K562 (cell line): ENCODE data around the gene GAS2L2. TPM values are rescaled to one million over a fixed set of nuclear protein-coding genes. Genes with fewer than 3 reads are reported as not detected.

Experiments
- ATAC-seq: fragments of 200-7000 bp; cut with Tn5 transposase; 3 replicates; pipeline ENCODE4 v1.9.1; 2020; ENCODE audit warnings: moderate library complexity
- BruUV-seq: library from RNA; stranded (reverse); fragments of 400-500 nt; replicated peaks from 2 replicates; lab custom pipeline; 2021; lab: Mats Ljungman, UMichigan
- CTCF ChIA-PET: fragments of 300-600 bp; formaldehyde crosslinking; extraction: SDS; loops from one replicate; lab custom pipeline; 2021; ENCODE audit warnings: low intra/inter-chr PET ratio; lab: Yijun Ruan, JAX
- POLR2A ChIA-PET: fragments of 300-600, 350-650 bp; sonication (Branson Sonifier 250); formaldehyde crosslinking; extraction: SDS; loops from one replicate; lab custom pipeline; 2021; ENCODE audit warnings: antibody characterized with exemption, inconsistent platforms; lab: Yijun Ruan, JAX
- DNase-seq, 4 experiments: peaks; one replicate each; pipeline versions ENCODE4 v3.0.0 to v3.0.0-alpha.2; 2011 to 2018; ENCODE audit warnings: low spot score in 3 of 4, mixed read lengths in 3 of 4; ENCODE audit errors: extremely low read depth in 1 of 4
- FAIRE-seq: peaks from 2 replicates; lab custom pipeline; 2011; peaks lifted over from hg19 to GRCh38; lab: Jason Lieb, UNC
- H2AFZ ChIP-seq: 2 replicates; pipeline ENCODE4 v1.6.0; 2011; ENCODE audit warnings: low read depth, low read length, control low read depth, inconsistent platforms
- H3K27ac ChIP-seq: fragments of 200-600 bp; 3 replicates; pipeline ENCODE4 v1.8.0; 2011; ENCODE audit warnings: low read depth, mild to moderate bottlenecking, control low read depth, inconsistent platforms, low read length, moderate library complexity, mixed read lengths; ENCODE audit errors: extremely low read depth
- H3K27me3 ChIP-seq, 2 experiments: fragments of 300-600 bp in 1 of 2; 2 replicates in 1 of 2; 3 replicates in 1 of 2; pipeline versions ENCODE4 v1.6.0 to v1.8.0; 2011; ENCODE audit warnings: inconsistent platforms in 2 of 2, low read length in 2 of 2, mild to moderate bottlenecking in 1 of 2, mixed read lengths in 1 of 2, moderate library complexity in 1 of 2; ENCODE audit not compliant: control insufficient read depth in 2 of 2, insufficient read depth in 2 of 2
- H3K36me3 ChIP-seq: fragments of 300-600 bp; 3 replicates; pipeline ENCODE4 v1.8.0; 2011; ENCODE audit warnings: mild to moderate bottlenecking, low read length, inconsistent platforms; ENCODE audit not compliant: control insufficient read depth, insufficient read depth
- H3K4me1 ChIP-seq, 2 experiments: fragments of 200-600 bp in 1 of 2; replicated peaks in 1 of 2; 2 replicates in 1 of 2; 3 replicates in 1 of 2; pipeline versions ENCODE4 v1.5.1 to v1.8.0; 2011; ENCODE audit warnings: inconsistent platforms in 2 of 2, low read length in 2 of 2, mild to moderate bottlenecking in 1 of 2, mixed read lengths in 1 of 2, moderate library complexity in 1 of 2; ENCODE audit not compliant: control insufficient read depth in 2 of 2, insufficient read depth in 2 of 2
- H3K4me2 ChIP-seq: 2 replicates; pipeline ENCODE4 v1.6.1; 2011; ENCODE audit warnings: low read length, control low read depth, inconsistent platforms, mixed read lengths; ENCODE audit not compliant: insufficient read depth
- H3K4me3 ChIP-seq: fragments of 200-600 bp; sonication (generic), shearing (Covaris generic); 2 replicates; pipeline ENCODE4 v1.5.1; 2016; ENCODE audit warnings: control low read depth, inconsistent platforms
- H3K79me2 ChIP-seq: fragments of 200-600 bp; 3 replicates; pipeline ENCODE4 v1.8.0; 2011; ENCODE audit warnings: low read length, inconsistent platforms; ENCODE audit not compliant: control insufficient read depth, insufficient read depth
- H3K9ac ChIP-seq, 2 experiments: 2 replicates each; pipeline versions ENCODE4 v1.6.0 to v1.6.1; 2011; ENCODE audit warnings: low read depth in 2 of 2, low read length in 2 of 2, control low read depth in 1 of 2, inconsistent platforms in 1 of 2, mild to moderate bottlenecking in 1 of 2, mixed read lengths in 1 of 2; ENCODE audit not compliant: insufficient read depth in 1 of 2
- H3K9me1 ChIP-seq: one replicate; pipeline ENCODE4 v1.6.0; 2011; ENCODE audit warnings: inconsistent platforms, mild to moderate bottlenecking, low read length, moderate library complexity; ENCODE audit not compliant: control insufficient read depth, insufficient read depth
- H3K9me3 ChIP-seq: replicated peaks from 2 replicates; pipeline ENCODE4 v1.5.1; 2011; ENCODE audit warnings: low read depth, low read length, inconsistent platforms; ENCODE audit not compliant: control insufficient read depth, insufficient read depth
- H4K20me1 ChIP-seq: replicated peaks from 2 replicates; pipeline ENCODE4 v1.6.1; 2011; ENCODE audit warnings: low read length, inconsistent platforms, mixed read lengths; ENCODE audit not compliant: control insufficient read depth, insufficient read depth
- CSDE1 ChIP-seq, 2 experiments: fragments of 450-650 bp; IDR thresholded peaks; 2 replicates each; pipeline ENCODE4 v1.6.1; 2016; ENCODE audit warnings: mild to moderate bottlenecking in 1 of 2
- EGR1 ChIP-seq: fragments of 450-650 bp; conservative IDR thresholded peaks from 2 replicates; pipeline ENCODE4 v1.6.1; 2017; ENCODE audit warnings: mild to moderate bottlenecking
- EP400 ChIP-seq: fragments of 450-650 bp; IDR thresholded peaks from 2 replicates; pipeline ENCODE4 v1.6.1; 2017; ENCODE audit warnings: antibody characterized with exemption, mild to moderate bottlenecking, moderate library complexity
- HDAC2 ChIP-seq: fragments of 450-650 bp; IDR thresholded peaks from 2 replicates; pipeline ENCODE4 v1.6.1; 2016; ENCODE audit warnings: mild to moderate bottlenecking
- HNRNPLL ChIP-seq: fragments of 200-400 bp; formaldehyde crosslinking; IDR thresholded peaks from 2 replicates; pipeline ENCODE4 v1.6.1; 2017; ENCODE audit warnings: low read length, low read depth, mild to moderate bottlenecking; ENCODE audit not compliant: poor library complexity, severe bottlenecking
- MBD2 ChIP-seq: sonication (generic); IDR thresholded peaks from 2 replicates; pipeline ENCODE4 v1.6.1; 2016; ENCODE audit warnings: low read depth, borderline replicate concordance
- MLX ChIP-seq, 2 experiments: fragments of 450-650 bp in 1 of 2; sonication (generic) in 1 of 2; formaldehyde crosslinking; conservative IDR thresholded peaks; 2 replicates each; pipeline versions ENCODE4 v1.4.0 to v1.8.1; 2020 to 2022; ENCODE audit warnings: mild to moderate bottlenecking in 1 of 2, missing genetic modification reagents in 1 of 2
- NONO ChIP-seq, 2 experiments: fragments of 200-400 bp in 1 of 2; fragments of 450-650 bp in 1 of 2; formaldehyde crosslinking in 1 of 2; IDR thresholded peaks; 2 replicates each; pipeline ENCODE4 v1.6.1; 2017; ENCODE audit warnings: low read depth in 2 of 2, mild to moderate bottlenecking in 2 of 2, moderate library complexity in 2 of 2, low read length in 1 of 2
- SRSF7 ChIP-seq: fragments of 200-400 bp; formaldehyde crosslinking; optimal IDR thresholded peaks from 2 replicates; pipeline ENCODE3; 2017; ENCODE audit warnings: mild to moderate bottlenecking, low read depth, low read length
- ZNF146 ChIP-seq: IDR thresholded peaks from one replicate; pipeline ENCODE4 v1.6.1; 2018; ENCODE audit warnings: missing compliant biosample characterization; ENCODE audit not compliant: unreplicated experiment
- WGBS: fragments of 100-300 bp; shearing (Covaris generic); methylation state at CpG from one replicate; pipeline ENCODE4 v1.1.6; 2016; ENCODE audit warnings: low coverage, mixed read lengths; ENCODE audit not compliant: insufficient coverage; ENCODE audit errors: missing lambda C conversion rate; 5-methylcytosine and 5-hydroxymethylcytosine counted together
- in situ Hi-C: fragments of 300-500 bp; cut with MboI; formaldehyde crosslinking; loops from 4 replicates; pipeline ENCODE4 v1.15.0; 2018; ENCODE audit warnings: inconsistent platforms, mixed read lengths
- intact Hi-C: fragments of 100-400 bp; cut with micrococcal nuclease; formaldehyde crosslinking; loops from 2 replicates; pipeline ENCODE4 v1.14.2; 2022
- polyA plus RNA-seq, 8 experiments: library from polyadenylated mRNA; depleted of rRNA in 4 of 8; stranded (reverse) in 5 of 8; unstranded in 3 of 8; fragments of >200 nt; fragmentation: Nextera tagmentation in 2 of 8; fragmentation: Illumina TruSeq in 1 of 8; extraction: Ambion mirVana in 2 of 8; extraction: Trizol in 1 of 8; gene quantifications; 2 replicates each; pipeline versions ENCODE4 v1.2.1 to v1.2.3, GENCODE V29; 2011 to 2014; ENCODE audit warnings: inconsistent platforms in 1 of 8, missing spikeins in 1 of 8
- total RNA-seq, 7 experiments: library from RNA; depleted of rRNA in 6 of 7; stranded (reverse); fragments of >200 nt in 6 of 7; fragmentation: Illumina TruSeq in 2 of 7; extraction: Trizol in 2 of 7; gene quantifications; 2 replicates each; pipeline versions ENCODE4 v1.2.1 to v1.2.3, GENCODE V29; 2011 to 2021; ENCODE audit warnings: low replicate concordance in 1 of 7
- TF ChIP-seq, protein P1 (sequence below): fragments of 200-800 bp; sonication (Bioruptor generic); IDR thresholded peaks from 2 replicates; pipeline ENCODE4 v1.6.1; 2017; ENCODE audit warnings: missing genetic modification characterization, missing compliant biosample characterization

The GAS2L2 gene
- total and polyA plus RNA-seq, 9 of the 15 experiments (the other 6 are each of a cell fraction or from before 2014, with no cell fraction given) = not detected

DNA sequence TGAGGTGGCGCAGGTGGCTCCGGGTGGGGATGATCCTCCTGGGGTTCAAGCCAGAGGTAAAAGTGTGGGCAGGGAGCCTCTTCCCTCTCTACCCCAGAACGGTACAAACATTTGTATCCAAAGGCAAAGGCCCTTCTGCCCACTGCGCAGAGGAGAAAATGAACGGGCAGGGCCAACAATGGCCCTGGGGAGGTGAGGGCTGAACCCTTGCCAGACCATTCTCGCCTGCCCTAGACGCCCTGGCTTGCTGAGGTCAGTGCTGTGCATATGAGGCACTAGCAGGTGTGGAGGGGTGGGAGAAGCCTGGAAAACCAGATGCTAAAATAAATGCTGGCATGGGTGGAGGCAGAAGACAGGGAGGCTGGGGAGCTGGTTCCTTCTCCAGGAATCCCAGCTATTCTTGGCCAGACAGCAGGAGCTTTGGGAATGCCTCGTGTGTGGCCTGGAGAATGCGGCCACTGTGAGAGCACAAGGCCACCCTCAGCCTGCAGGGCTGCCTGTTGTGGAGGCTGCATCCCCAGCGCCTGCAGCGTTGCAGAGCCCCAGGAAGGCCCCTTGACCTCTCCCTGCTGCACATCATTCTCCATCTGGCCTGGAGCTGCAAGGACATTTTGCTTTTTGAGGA, 12.2 kb upstream of the GAS2L2 start (continued):
- no peak for TF ChIP-seq EP400
- TF ChIP-seq CSDE1 (IDR thresholded peaks at IDR 0.05) = no peak
- TF ChIP-seq, all 486 proteins: peak for 0

- intact Hi-C loops = loop anchor here (1.0 to 10.0 kb wide), 2 partner anchors 40 to 180 kb away; partner anchors contain the start of gene LYZL6
- no peaks in the 10 kb centered on the region for H4K20me1 ChIP-seq
- H3K4me3 ChIP-seq = peak overlapping the region; percentile 45
- H3K27ac ChIP-seq = no peak overlapping the region
- ChIA-PET POLR2A (interaction anchor here (0.6 to 2.3 kb wide), 6 partner anchors 8 to 1344 kb away, joined by 3 to 13 read pairs (median 3); partner anchors contain the start of gene TAF15), CTCF (interaction anchor here (0.6 to 2.9 kb wide), 6 partner anchors 9 to 245 kb away, joined by 3 to 39 read pairs (median 4); partner anchors contain the start of gene TAF15)
- no TSS peak for BruUV-seq
- H3K9me3 ChIP-seq = no peaks in the 10 kb centered on the region
- H3K27me3 ChIP-seq = peaks cover 32 to 70% of the 10 kb centered on the region in 2 experiments; a peak in 4 of 5 replicates
- H3K4me2 ChIP-seq = peak overlapping the region; percentile 76
- H3K9ac ChIP-seq = peak overlapping the region in 1 of 2 experiments; percentile 84; a peak in 2 of 4 replicates
- H3K36me3 ChIP-seq = no peaks in the 10 kb centered on the region
- peaks cover 0 to 18% of the 10 kb centered on the region in 2 experiments; a peak in 3 of 5 replicates for H3K4me1 ChIP-seq
- peaks cover 3% of the 10 kb centered on the region for H3K9me1 ChIP-seq
- FAIRE-seq = no peak
- ATAC-seq = peak; percentile 99
- peak overlapping the region; percentile 94 for H2AFZ ChIP-seq
- no peaks in the 10 kb centered on the region for H3K79me2 ChIP-seq
- in situ Hi-C loops = no loop called here
- peak; percentile 91 to 94 (median 92) for DNase-seq
- 4% methylated on average over 72 of the region's 75 CpGs for WGBS
- peak in 1 of 2 experiments; percentile 65; a peak in 1 of 4 replicates for TF ChIP-seq NONO (IDR thresholded peaks at IDR 0.05; ENCODE audit: low read depth in 2 of 2, low read length in 1 of 2)
- TF ChIP-seq HNRNPLL = peak; percentile 43
- no peak for TF ChIP-seq HDAC2
- no peak for TF ChIP-seq MLX (CRISPR knock-in tag; conservative IDR thresholded peaks at IDR 0.05)
- TF ChIP-seq ZNF146 (CRISPR knock-in tag) = no peak
- TF ChIP-seq EGR1 = 0 out of 2 replicates have a peak, but pooled peaks have one; percentile 18
- TF ChIP-seq SRSF7 = no peak
- TF ChIP-seq MBD2 = no peak
- TF ChIP-seq, protein P1, sequence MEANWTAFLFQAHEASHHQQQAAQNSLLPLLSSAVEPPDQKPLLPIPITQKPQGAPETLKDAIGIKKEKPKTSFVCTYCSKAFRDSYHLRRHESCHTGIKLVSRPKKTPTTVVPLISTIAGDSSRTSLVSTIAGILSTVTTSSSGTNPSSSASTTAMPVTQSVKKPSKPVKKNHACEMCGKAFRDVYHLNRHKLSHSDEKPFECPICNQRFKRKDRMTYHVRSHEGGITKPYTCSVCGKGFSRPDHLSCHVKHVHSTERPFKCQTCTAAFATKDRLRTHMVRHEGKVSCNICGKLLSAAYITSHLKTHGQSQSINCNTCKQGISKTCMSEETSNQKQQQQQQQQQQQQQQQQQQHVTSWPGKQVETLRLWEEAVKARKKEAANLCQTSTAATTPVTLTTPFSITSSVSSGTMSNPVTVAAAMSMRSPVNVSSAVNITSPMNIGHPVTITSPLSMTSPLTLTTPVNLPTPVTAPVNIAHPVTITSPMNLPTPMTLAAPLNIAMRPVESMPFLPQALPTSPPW (CRISPR knock-in tag) = peak; percentile 57
Measured at GRCh38 chr17:35764123-35764991, 11.3 kb upstream of the GAS2L2 start.
